ENCODE measurements around the gene FNDC3B. TPM values are rescaled to one million over a fixed set of nuclear protein-coding genes. Genes with fewer than 3 reads are reported as not detected.

FNDC3B gene
- total RNA-seq, 4 donors from 2014 or later = 131 to 179 (median 170) TPM

- no peak for TF ChIP-seq CTCF (IDR thresholded peaks at IDR 0.05; ENCODE audit: low read depth)
Measured at GRCh38 chr3:172216267-172216666, 176.9 kb downstream of the FNDC3B start.

- no peak for TF ChIP-seq CTCF (IDR thresholded peaks at IDR 0.05; ENCODE audit: low read depth)
Measured at GRCh38 chr3:172216911-172217310, 177.5 kb downstream of the FNDC3B start.

- no peak for TF ChIP-seq CTCF (IDR thresholded peaks at IDR 0.05; ENCODE audit: low read depth)
Measured at GRCh38 chr3:172217877-172218276, 178.5 kb downstream of the FNDC3B start.

GRCh38 chr3:172218350-172219323, 179.3 kb downstream of the FNDC3B start:
- TF ChIP-seq CTCF (IDR thresholded peaks at IDR 0.05; ENCODE audit: low read depth) = no peak

GRCh38 chr3:172219750-172220149, 180.4 kb downstream of the FNDC3B start:
- TF ChIP-seq CTCF (IDR thresholded peaks at IDR 0.05; ENCODE audit: low read depth) = no peak

GRCh38 chr3:172221547-172221946, 182.2 kb downstream of the FNDC3B start:
- no peak for TF ChIP-seq CTCF (IDR thresholded peaks at IDR 0.05; ENCODE audit: low read depth)

- no peak for TF ChIP-seq CTCF (IDR thresholded peaks at IDR 0.05; ENCODE audit: low read depth)
Measured at GRCh38 chr3:172222478-172223071, 183.2 kb downstream of the FNDC3B start.
